MG63 (cell line): ENCODE data around the gene NSF. TPM values are rescaled to one million over a fixed set of nuclear protein-coding genes. Genes with fewer than 3 reads are reported as not detected.
A peak's percentile ranks its signal among the peaks of the same experiment; 100 is the strongest.

Experiments used
- DNase-seq: peaks from one replicate; pipeline ENCODE4 v3.0.0-alpha.2; 2020
- H3K27me3 ChIP-seq: fragments of 250-450 bp; sonication (Bioruptor Pico); 2 replicates; pipeline ENCODE4 v1.5.1; 2020; ENCODE audit warnings: mild to moderate bottlenecking, moderate library complexity
- H3K36me3 ChIP-seq: fragments of 250-450 bp; sonication (Bioruptor Pico); 2 replicates; pipeline ENCODE4 v1.5.1; 2020; ENCODE audit warnings: mild to moderate bottlenecking, moderate library complexity
- H3K4me3 ChIP-seq: fragments of 250-450 bp; sonication (Bioruptor Pico); 2 replicates; pipeline ENCODE4 v1.5.1; 2020; ENCODE audit warnings: mild to moderate bottlenecking, moderate library complexity
- H3K9me3 ChIP-seq: fragments of 250-450 bp; sonication (Bioruptor Pico); 2 replicates; pipeline ENCODE4 v1.5.1; 2020; ENCODE audit warnings: mild to moderate bottlenecking, moderate library complexity
- total RNA-seq: library from RNA; depleted of rRNA; stranded (reverse); fragments of >200 nt; shearing (Covaris generic); gene quantifications from 2 replicates; pipeline ENCODE4 v1.2.3, GENCODE V29; 2014; ENCODE audit warnings: low replicate concordance; rRNA removed

Gene NSF
- total RNA-seq, 1 experiment from 2014 or later, result 22.0 TPM

- no peaks in the 10 kb centered on the region for H3K9me3 ChIP-seq
- no peaks in the 10 kb centered on the region for H3K27me3 ChIP-seq
- DNase-seq, result no peak
- H3K4me3 ChIP-seq, result no peak overlapping the region
- no peaks in the 10 kb centered on the region for H3K36me3 ChIP-seq
Observed at GRCh38 chr17:46794318-46794717, 203.8 kb downstream of the NSF start.

DNA sequence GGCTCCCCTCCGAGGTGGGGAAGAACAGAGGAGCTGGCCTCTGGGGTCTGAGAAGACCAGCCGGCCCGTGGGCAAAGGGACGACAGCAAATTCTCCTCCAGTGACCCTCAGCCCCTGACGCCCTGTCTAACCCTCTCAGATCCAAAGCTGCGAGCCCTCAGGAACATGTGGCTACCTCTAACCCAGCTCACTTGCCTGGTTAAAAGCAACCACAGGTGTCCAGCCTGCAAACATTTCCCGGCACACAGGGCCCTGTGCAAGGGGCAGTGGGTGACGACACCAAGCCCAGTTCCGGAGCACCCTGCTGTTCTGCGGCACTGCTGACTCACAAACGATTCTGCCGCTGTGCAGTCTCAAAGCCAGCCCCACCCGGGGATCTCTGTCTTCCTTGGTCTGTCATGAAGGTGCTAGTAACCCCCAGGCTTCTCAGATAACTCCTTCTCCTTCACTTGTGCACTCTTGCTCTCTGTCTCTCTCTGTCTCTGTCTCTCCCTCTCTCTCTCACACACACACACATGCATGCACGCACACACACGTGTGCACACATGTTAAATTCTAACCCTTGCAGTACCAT, 205.0 kb downstream of the NSF start:
- Histone ChIP-seq H3K27me3 (no peaks in the 10 kb centered on the region), H3K36me3 (no peaks in the 10 kb centered on the region), H3K9me3 (no peaks in the 10 kb centered on the region), H3K4me3 (no peak overlapping the region)
- peak; percentile 87 for DNase-seq

DNA sequence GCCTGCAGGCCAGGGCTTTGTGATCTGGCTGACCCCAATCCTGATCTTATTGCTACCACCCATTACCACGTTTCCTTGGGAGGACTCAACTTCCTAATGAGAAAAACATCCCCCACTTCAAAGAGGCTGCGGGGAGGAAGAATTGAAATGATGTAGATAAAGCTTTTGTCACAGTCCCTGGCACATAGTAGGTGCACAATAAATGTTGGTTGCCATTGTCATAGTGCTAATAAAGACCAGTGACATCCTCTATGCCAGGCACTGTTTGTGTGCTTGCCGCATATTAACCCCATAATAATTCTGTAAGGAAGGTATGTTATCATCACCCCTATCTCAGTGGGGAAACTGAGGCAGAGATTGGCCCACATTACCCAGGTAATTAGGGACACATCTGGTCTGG, 205.6 kb downstream of the NSF start:
- no peaks in the 10 kb centered on the region for H3K27me3 ChIP-seq
- no peaks in the 10 kb centered on the region for H3K9me3 ChIP-seq
- no peak for DNase-seq
- no peaks in the 10 kb centered on the region for H3K36me3 ChIP-seq
- H3K4me3 ChIP-seq, result no peak overlapping the region

GRCh38 chr17:46796524-46796923, 206.1 kb downstream of the NSF start:
- Histone ChIP-seq H3K36me3 (no peaks in the 10 kb centered on the region), H3K9me3 (no peaks in the 10 kb centered on the region), H3K4me3 (no peak overlapping the region), H3K27me3 (no peaks in the 10 kb centered on the region)
- DNase-seq, result no peak

DNA sequence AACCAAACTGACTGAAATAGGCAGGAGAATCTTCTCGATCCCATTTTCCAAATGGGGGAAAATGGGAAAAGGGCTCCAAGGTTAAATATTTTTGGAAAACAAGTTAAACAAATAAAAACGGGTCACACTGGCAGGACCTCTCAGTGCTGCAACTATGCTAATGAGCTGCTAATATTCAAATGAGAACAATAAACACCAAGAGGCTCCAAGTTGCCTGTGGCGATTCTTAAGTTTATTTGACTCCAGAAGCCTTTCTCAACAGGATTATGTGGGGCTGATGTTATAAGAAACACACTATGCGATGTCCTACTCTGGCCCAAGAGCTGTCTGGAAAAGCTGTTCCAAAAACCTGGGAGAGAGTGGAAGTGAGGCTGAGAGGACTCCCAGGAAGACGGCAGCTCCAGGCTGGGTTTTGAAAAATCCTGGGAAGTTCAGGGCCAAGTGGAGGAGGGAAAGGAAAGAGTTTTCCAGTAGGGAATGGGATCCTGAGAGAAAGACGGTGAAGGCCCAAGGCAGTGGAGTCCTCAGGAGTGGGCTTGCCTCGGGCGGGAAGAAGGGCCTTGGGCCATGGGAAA, 206.6 kb downstream of the NSF start:
- no peak overlapping the region for H3K4me3 ChIP-seq
- no peak for DNase-seq
- no peaks in the 10 kb centered on the region for H3K36me3 ChIP-seq
- H3K27me3 ChIP-seq, result no peaks in the 10 kb centered on the region
- H3K9me3 ChIP-seq, result no peaks in the 10 kb centered on the region

DNA sequence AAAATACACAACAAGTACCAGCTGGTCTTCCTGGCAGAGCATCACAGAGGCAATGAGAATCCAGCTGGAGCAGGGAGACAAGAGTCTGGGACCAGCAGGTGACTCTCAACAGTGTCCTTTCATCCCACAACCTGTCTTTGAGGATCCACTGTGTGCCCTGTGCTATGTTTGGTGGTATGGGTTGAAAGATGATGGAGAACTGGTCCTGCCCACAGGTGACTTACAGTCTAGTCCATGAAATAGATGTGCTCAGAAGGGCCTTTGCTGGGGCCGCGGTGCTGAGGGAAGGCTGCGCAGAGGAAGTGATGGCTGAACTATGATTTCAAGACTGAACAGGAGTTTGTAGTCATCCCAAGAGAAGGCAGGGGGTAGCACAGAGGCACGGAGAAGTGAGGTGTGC, 210.1 kb downstream of the NSF start:
- Histone ChIP-seq H3K9me3 (no peaks in the 10 kb centered on the region; the same call in 1 of the 2 replicates), H3K27me3 (no peaks in the 10 kb centered on the region), H3K4me3 (no peak overlapping the region), H3K36me3 (no peaks in the 10 kb centered on the region)
- no peak for DNase-seq

DNA sequence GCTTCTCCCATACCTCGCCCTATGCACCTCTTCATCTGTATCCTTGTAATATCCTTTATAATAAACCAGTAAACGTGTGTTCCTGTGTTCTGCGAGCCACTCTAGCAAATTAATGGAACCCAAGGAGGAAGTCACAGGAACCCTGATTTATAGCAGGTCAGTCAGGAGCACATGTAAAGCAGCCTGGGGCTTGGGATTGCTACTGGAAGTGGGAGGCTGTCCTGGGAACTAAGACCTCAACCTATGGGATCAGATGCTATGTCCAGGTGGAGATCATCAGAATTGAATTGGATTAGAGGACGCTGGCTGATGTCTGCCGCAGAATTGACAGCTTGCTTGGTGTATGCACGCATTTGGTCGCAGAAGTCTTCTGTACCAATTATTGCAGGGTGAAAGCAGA, 212.3 kb downstream of the NSF start:
- Histone ChIP-seq H3K4me3 (no peak overlapping the region), H3K9me3 (no peaks in the 10 kb centered on the region; the same call in 1 of the 2 replicates), H3K36me3 (no peaks in the 10 kb centered on the region), H3K27me3 (no peaks in the 10 kb centered on the region)
- DNase-seq, result no peak

- DNase-seq, result no peak
- Histone ChIP-seq H3K4me3 (no peak overlapping the region), H3K9me3 (no peaks in the 10 kb centered on the region; the same call in 1 of the 2 replicates), H3K36me3 (no peaks in the 10 kb centered on the region), H3K27me3 (no peaks in the 10 kb centered on the region)
Observed at GRCh38 chr17:46803544-46803943, 213.1 kb downstream of the NSF start.

GRCh38 chr17:46805771-46806170, 215.3 kb downstream of the NSF start:
- H3K9me3 ChIP-seq, result no peaks in the 10 kb centered on the region; the same call in 1 of the 2 replicates
- H3K27me3 ChIP-seq, result no peaks in the 10 kb centered on the region
- no peaks in the 10 kb centered on the region for H3K36me3 ChIP-seq
- no peak for DNase-seq
- no peak overlapping the region for H3K4me3 ChIP-seq

Other genes with a start within 250 kb of the NSF start
- gene ARL17B, start 228.9 kb upstream of the NSF start, total RNA-seq, result 2.4 and 8.6 TPM in 2 replicates
- gene LRRC37A2, start 78.2 kb upstream of the NSF start, total RNA-seq, result 1.7 and 3.3 TPM in 2 replicates
- gene ARL17A, start 11.0 kb upstream of the NSF start, total RNA-seq, result 1.2 and 7.3 TPM in 2 replicates
- 5.6 and 8.5 TPM in 2 replicates for gene WNT3, start 228.0 kb downstream of the NSF start, total RNA-seq